Measurements from ENCODE around the gene PHF19. TPM values are rescaled to one million over a fixed set of nuclear protein-coding genes. Genes with fewer than 3 reads are reported as not detected.

The PHF19 gene
- total and polyA plus RNA-seq, 2 of the 8 experiments (the other 6 are each of a cell fraction or from before 2014, with no cell fraction given), result 28.2 to 31.8 TPM

DNA sequence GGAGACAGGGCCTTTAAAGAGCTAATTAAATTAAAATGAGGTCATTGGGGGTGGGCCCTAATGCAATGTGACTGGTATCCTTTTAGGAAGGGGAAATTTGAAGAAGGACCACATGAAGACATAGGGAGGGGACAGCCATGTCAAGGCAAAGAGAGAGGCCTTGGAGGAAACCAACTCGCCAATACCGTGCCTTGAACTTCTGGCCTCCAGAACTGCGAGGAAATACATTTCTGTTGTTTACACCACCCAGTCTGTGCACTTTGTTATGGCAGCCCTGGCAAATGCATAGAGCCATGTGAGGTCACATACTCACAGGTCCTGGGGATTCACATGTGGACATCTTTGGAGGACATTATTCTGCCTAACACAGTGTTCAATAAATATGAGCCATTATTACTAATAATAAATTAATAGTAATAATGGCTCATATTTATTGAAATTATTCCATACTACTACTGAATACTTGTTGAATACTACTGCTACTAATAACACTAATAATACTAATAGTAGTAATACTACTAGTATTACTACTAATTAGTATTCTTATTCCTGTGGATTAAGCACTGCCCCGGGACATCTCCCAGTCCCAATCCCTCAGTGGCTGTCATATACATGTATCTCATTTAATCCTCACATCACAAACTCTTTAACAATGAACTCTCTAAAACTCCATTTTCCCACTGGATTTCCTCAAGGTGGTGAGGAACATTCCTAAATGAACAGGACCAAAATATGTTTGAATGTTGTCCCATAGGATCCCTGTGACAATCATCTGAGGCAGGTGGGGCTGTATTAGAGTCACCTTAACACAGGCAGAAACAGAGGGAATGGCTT, 41.2 kb upstream of the PHF19 start:
- no peak overlapping the region for H2BK5ac ChIP-seq (ENCODE audit: low read depth, low read length)
- no peak overlapping the region for H2BK15ac ChIP-seq (ENCODE audit: low read length)
- no peak overlapping the region for H3K23ac ChIP-seq (ENCODE audit: insufficient read length)
- H3K9me3 ChIP-seq (ENCODE audit: insufficient read depth in 2 of 2, low read depth in 1 of 2, low read length in 1 of 2), result no peaks in the 10 kb centered on the region
- DNase-seq (ENCODE audit: low read depth in 1 of 2, low spot score in 2 of 2), result no peak
- H3K27me3 ChIP-seq (replicated peaks in 1 of 4; ENCODE audit: control insufficient read depth in 3 of 4, extremely low read depth in 1 of 4, insufficient read depth in 3 of 4, low read length in 3 of 4), result no peaks in the 10 kb centered on the region; a peak in 1 of 7 replicates
- no peak overlapping the region for H3K18ac ChIP-seq (ENCODE audit: extremely low read depth, low read length)
- no peak overlapping the region for H4K91ac ChIP-seq (replicated peaks; ENCODE audit: insufficient read length, low read length)
- H2BK12ac ChIP-seq (ENCODE audit: low read depth, low read length), result no peak overlapping the region
- no peaks in the 10 kb centered on the region for H3K79me1 ChIP-seq (ENCODE audit: low read depth, low read length)
- no peak for FAIRE-seq
- H4K20me1 ChIP-seq (replicated peaks in 1 of 2; ENCODE audit: control insufficient read depth in 1 of 2, insufficient read depth in 2 of 2, low read length in 2 of 2), result no peaks in the 10 kb centered on the region
- H3K4me1 ChIP-seq (replicated peaks in 1 of 4; ENCODE audit: control insufficient read depth in 3 of 4, insufficient read depth in 4 of 4, low read length in 3 of 4), result peaks cover 0 to 4% (median 0%) of the 10 kb centered on the region in 4 experiments; a peak in 3 of 7 replicates
- no peak overlapping the region for H2AFZ ChIP-seq (ENCODE audit: low read length)
- no peak overlapping the region for H2BK120ac ChIP-seq (replicated peaks; ENCODE audit: low read depth, low read length)
- no peak overlapping the region for H3K4me2 ChIP-seq (ENCODE audit: insufficient read depth in 1 of 2, low read depth in 2 of 2, low read length in 2 of 2)
- H4K8ac ChIP-seq (ENCODE audit: extremely low read depth, insufficient read depth, low read length), result no peak overlapping the region
- H3K14ac ChIP-seq (ENCODE audit: insufficient read length), result no peak overlapping the region
- no peak overlapping the region for H4K5ac ChIP-seq (ENCODE audit: insufficient read length, low read depth, low read length)
- 92% methylated on average over 4 of the region's 4 CpGs; no CpG with 5 or more reads in 1 of the 2 experiments for WGBS, 2 experiments (ENCODE audit: extremely low coverage in 1 of 2, insufficient coverage in 1 of 2, insufficient read length in 1 of 2, insufficient replicate concordance in 2 of 2, low coverage in 1 of 2, low lambda C conversion rate in 2 of 2, missing lambda C conversion rate in 1 of 2)
- no peak for TF ChIP-seq PHF8 (conservative IDR thresholded peaks at IDR 0.05; ENCODE audit: low read depth, low read length)
- POLR2A ChIA-PET (ENCODE audit: partially characterized antibody), result interaction anchor here (1.1 to 1.3 kb wide), 2 partner anchors 9 to 11 kb away, joined by 4 read pairs; no protein-coding TSS in a partner anchor
- H3K56ac ChIP-seq (replicated peaks; ENCODE audit: insufficient read length, low read depth, low read length), result no peak overlapping the region
- no peak overlapping the region for H3K27ac ChIP-seq (ENCODE audit: low read depth, low read length)
- no peak overlapping the region for H3K4ac ChIP-seq (replicated peaks; ENCODE audit: insufficient read length, low read depth, low read length)
- no peak overlapping the region for H2BK20ac ChIP-seq (ENCODE audit: low read length)
- H3K36me3 ChIP-seq (ENCODE audit: control insufficient read depth in 2 of 4, insufficient read depth in 4 of 4, low read length in 3 of 4), result no peaks in the 10 kb centered on the region
- H2AK5ac ChIP-seq (ENCODE audit: low read depth, low read length), result no peak overlapping the region
- H3K4me3 ChIP-seq (ENCODE audit: extremely low read depth in 1 of 4, insufficient read depth in 2 of 4, low read depth in 3 of 4, low read length in 4 of 4), result no peak overlapping the region
- H3K79me2 ChIP-seq (ENCODE audit: control insufficient read depth in 1 of 2, insufficient read depth in 2 of 2, low read length in 2 of 2), result no peaks in the 10 kb centered on the region
- CTCF ChIA-PET (ENCODE audit: partially characterized antibody), result interaction anchor here (0.6 to 3.0 kb wide), 15 partner anchors 8 to 142 kb away, joined by 3 to 15 read pairs (median 3); partner anchors contain the start of gene TRAF1
- H3K9ac ChIP-seq (replicated peaks in 1 of 4; ENCODE audit: extremely low read depth in 1 of 4, low read depth in 3 of 4, low read length in 3 of 4), result no peak overlapping the region
- no peaks in the 10 kb centered on the region for H3K23me2 ChIP-seq (ENCODE audit: low read depth, low read length)
